Mesendoderm (in vitro differentiated cells): ENCODE results near the gene TXNDC11.

Experiments used
- DNase-seq: peaks from one replicate; pipeline ENCODE4 v3.0.0; 2013
- H2AK5ac ChIP-seq: 2 replicates; pipeline ENCODE4 v1.6.1; 2013; ENCODE audit warnings: low read length, inconsistent platforms
- H2BK120ac ChIP-seq: 2 replicates; pipeline ENCODE4 v1.6.1; 2013; ENCODE audit warnings: low read depth, mild to moderate bottlenecking, low read length, moderate library complexity, mixed read lengths
- H2BK15ac ChIP-seq: replicated peaks from 2 replicates; pipeline ENCODE4 v1.6.1; 2013; ENCODE audit warnings: low read depth, mild to moderate bottlenecking, moderate library complexity
- H2BK5ac ChIP-seq: 2 replicates; pipeline ENCODE4 v1.6.1; 2013; ENCODE audit warnings: low read length, inconsistent platforms
- H3K18ac ChIP-seq: 2 replicates; pipeline ENCODE4 v1.6.1; 2013; ENCODE audit warnings: mild to moderate bottlenecking, low read length, mixed read lengths
- H3K23ac ChIP-seq: one replicate; pipeline ENCODE4 v1.6.1; 2013; ENCODE audit warnings: low read length
- H3K27ac ChIP-seq: 2 replicates; pipeline ENCODE4 v1.5.1; 2013; ENCODE audit warnings: low read depth, mild to moderate bottlenecking, inconsistent platforms, low read length, moderate library complexity
- H3K27me3 ChIP-seq: 2 replicates; pipeline ENCODE4 v1.6.1; 2013; ENCODE audit warnings: low read length, control low read depth, mild to moderate bottlenecking, inconsistent platforms; ENCODE audit not compliant: insufficient read depth, poor library complexity
- H3K36me3 ChIP-seq: 2 replicates; pipeline ENCODE4 v1.6.1; 2013; ENCODE audit warnings: low read length, inconsistent platforms; ENCODE audit not compliant: control insufficient read depth, insufficient read depth
- H3K4ac ChIP-seq: one replicate; pipeline ENCODE4 v1.6.1; 2013; ENCODE audit warnings: low read depth, mild to moderate bottlenecking, low read length, moderate library complexity
- H3K4me1 ChIP-seq: 2 replicates; pipeline ENCODE4 v1.6.1; 2013; ENCODE audit warnings: low read depth, low read length, inconsistent platforms; ENCODE audit not compliant: control insufficient read depth
- H3K4me2 ChIP-seq: 2 replicates; pipeline ENCODE4 v1.6.1; 2013; ENCODE audit warnings: low read length
- H3K4me3 ChIP-seq: 2 replicates; pipeline ENCODE4 v1.5.1; 2013; ENCODE audit warnings: mild to moderate bottlenecking, low read length
- H3K56ac ChIP-seq: one replicate; pipeline ENCODE4 v1.6.1; 2013; ENCODE audit warnings: low read length
- H3K79me1 ChIP-seq: 2 replicates; pipeline ENCODE4 v1.6.1; 2013; ENCODE audit warnings: low read length, inconsistent platforms
- H3K79me2 ChIP-seq: 2 replicates; pipeline ENCODE4 v1.6.1; 2013; ENCODE audit warnings: mild to moderate bottlenecking, low read length; ENCODE audit not compliant: control insufficient read depth, insufficient read depth
- H3K9ac ChIP-seq: 2 replicates; pipeline ENCODE4 v1.6.1; 2013; ENCODE audit warnings: low read length, inconsistent platforms
- H4K5ac ChIP-seq: one replicate; pipeline ENCODE4 v1.6.1; 2013; ENCODE audit warnings: low read length
- H4K8ac ChIP-seq: one replicate; pipeline ENCODE4 v1.6.1; 2013; ENCODE audit warnings: low read depth, mild to moderate bottlenecking, control low read depth, low read length, moderate library complexity
- WGBS: extraction: QIAGEN DNeasy Blood & Tissue Kit; methylation state at CpG from one replicate; pipeline ENCODE4 v1.1.7; 2013; ENCODE audit warnings: low lambda C conversion rate, missing lambda C conversion rate; ENCODE audit not compliant: insufficient coverage; ENCODE audit errors: extremely low coverage; 5-methylcytosine and 5-hydroxymethylcytosine counted together

Gene TXNDC11

DNA sequence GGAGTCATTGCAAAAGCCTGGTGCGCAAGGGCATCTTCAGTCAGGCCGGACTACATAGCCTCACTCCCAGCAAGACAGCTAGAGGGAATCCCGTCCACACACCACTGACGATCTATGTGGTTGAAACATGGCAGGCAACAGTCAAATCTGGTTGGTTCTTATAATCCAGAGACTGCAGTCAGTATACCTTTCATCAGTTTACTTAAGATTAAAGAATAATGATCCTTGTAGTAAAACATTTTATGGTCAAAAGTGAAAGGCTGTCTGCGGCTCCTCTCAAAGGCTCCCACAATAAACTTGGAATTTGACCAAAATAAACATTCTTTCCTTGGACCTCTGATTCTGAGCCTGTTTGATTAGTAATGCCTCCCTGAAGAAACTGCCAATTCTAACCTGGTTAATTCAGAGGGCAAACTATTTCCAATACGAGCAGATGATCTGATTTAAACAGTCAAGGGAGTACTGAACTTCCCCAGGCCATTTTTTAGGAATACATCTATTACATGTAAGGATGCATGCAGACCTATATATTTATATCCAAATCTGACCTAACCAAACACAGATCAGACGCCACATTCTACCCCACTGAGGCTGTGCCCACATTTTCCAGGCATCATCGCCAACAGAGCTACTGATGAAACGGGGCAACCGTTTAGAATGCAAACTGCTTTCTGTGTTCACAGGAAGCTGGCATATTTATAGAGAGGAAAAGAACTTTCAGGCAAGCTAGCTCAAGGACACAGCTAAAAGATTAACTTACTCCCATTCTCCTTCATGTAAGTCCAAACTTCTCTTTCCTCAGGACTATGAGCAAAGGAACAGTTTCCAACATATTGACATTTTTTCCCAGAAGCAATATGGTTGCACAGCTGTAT, 15.3 kb upstream of the TXNDC11 start:
- Histone ChIP-seq H2AK5ac (no peak overlapping the region), H2BK15ac (no peak overlapping the region), H2BK120ac (no peak overlapping the region), H2BK5ac (no peak overlapping the region), H3K56ac (no peak overlapping the region), H3K4me1 (no peaks in the 10 kb centered on the region), H3K4me3 (no peak overlapping the region), H3K4ac (no peak overlapping the region), H3K79me2 (no peaks in the 10 kb centered on the region), H3K79me1 (no peaks in the 10 kb centered on the region), H4K8ac (no peak overlapping the region), H4K5ac (no peak overlapping the region), H3K18ac (no peak overlapping the region), H3K36me3 (peaks cover 19% of the 10 kb centered on the region), H3K4me2 (no peak overlapping the region), H3K27me3 (no peaks in the 10 kb centered on the region), H3K23ac (no peak overlapping the region), H3K27ac (no peak overlapping the region), H3K9ac (no peak overlapping the region)
- DNase-seq = no peak
- WGBS = no CpG with 5 or more reads among the region's 10 CpGs

GRCh38 chr16:11756248-11756647, 13.6 kb upstream of the TXNDC11 start:
- Histone ChIP-seq H3K79me2 (no peaks in the 10 kb centered on the region), H4K5ac (no peak overlapping the region), H2AK5ac (no peak overlapping the region), H3K27ac (no peak overlapping the region), H3K79me1 (no peaks in the 10 kb centered on the region), H3K27me3 (no peaks in the 10 kb centered on the region), H3K56ac (no peak overlapping the region), H3K4ac (no peak overlapping the region), H3K4me1 (no peaks in the 10 kb centered on the region), H3K18ac (no peak overlapping the region), H3K4me2 (no peak overlapping the region), H3K23ac (no peak overlapping the region), H4K8ac (no peak overlapping the region), H2BK120ac (no peak overlapping the region), H3K4me3 (no peak overlapping the region), H2BK5ac (no peak overlapping the region), H3K36me3 (peaks cover 22% of the 10 kb centered on the region), H2BK15ac (no peak overlapping the region), H3K9ac (no peak overlapping the region)
- DNase-seq = no peak
- WGBS = no CpG with 5 or more reads among the region's 3 CpGs

DNA sequence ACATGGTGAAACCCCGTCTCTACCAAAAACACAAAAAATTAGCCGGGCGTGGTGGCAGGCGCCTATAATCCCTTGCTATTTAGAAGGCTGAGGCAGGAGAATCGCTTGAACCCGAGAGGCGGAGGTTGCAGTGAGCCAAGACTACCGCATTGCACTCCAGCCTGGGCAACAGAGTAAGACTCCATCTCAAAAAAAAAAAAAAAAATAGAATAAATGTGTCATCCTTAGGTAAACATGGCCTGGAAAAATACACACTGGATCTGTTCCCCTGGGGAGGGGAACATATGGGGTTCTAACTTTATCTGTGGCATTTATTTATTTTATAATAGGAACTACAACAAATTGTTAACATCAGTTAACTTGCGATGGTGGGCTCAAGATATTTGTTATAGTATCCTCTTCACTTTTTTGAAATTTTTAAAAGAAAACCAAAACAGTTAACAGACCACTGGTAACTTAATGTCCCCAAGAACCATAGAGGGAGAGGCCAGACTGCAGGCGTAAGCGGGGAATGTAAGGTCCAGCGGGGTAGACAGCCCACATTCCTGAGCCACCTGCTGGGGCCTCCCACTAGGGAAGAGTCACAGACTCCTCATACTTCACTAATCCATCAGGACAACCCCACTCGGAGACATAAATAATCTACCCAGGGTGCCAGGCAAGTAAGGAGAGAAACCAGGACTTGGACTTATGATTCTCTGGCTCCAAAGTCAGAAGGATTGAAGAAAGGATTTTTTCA, 12.5 kb upstream of the TXNDC11 start:
- no peak overlapping the region for H3K23ac ChIP-seq
- H2BK5ac ChIP-seq = no peak overlapping the region
- no peaks in the 10 kb centered on the region for H3K79me1 ChIP-seq
- no peak overlapping the region for H3K56ac ChIP-seq
- no peak overlapping the region for H3K9ac ChIP-seq
- no peak overlapping the region for H4K8ac ChIP-seq
- DNase-seq = no peak
- no peak overlapping the region for H3K4me3 ChIP-seq
- WGBS = no CpG with 5 or more reads among the region's 13 CpGs
- no peak overlapping the region for H2BK15ac ChIP-seq
- H3K27me3 ChIP-seq = no peaks in the 10 kb centered on the region
- H4K5ac ChIP-seq = no peak overlapping the region
- H3K18ac ChIP-seq = no peak overlapping the region
- no peak overlapping the region for H3K27ac ChIP-seq
- H3K4ac ChIP-seq = no peak overlapping the region
- H3K36me3 ChIP-seq = peaks cover 21% of the 10 kb centered on the region
- H3K79me2 ChIP-seq = no peaks in the 10 kb centered on the region
- no peak overlapping the region for H2AK5ac ChIP-seq
- no peak overlapping the region for H2BK120ac ChIP-seq
- no peak overlapping the region for H3K4me2 ChIP-seq
- no peaks in the 10 kb centered on the region for H3K4me1 ChIP-seq

DNA sequence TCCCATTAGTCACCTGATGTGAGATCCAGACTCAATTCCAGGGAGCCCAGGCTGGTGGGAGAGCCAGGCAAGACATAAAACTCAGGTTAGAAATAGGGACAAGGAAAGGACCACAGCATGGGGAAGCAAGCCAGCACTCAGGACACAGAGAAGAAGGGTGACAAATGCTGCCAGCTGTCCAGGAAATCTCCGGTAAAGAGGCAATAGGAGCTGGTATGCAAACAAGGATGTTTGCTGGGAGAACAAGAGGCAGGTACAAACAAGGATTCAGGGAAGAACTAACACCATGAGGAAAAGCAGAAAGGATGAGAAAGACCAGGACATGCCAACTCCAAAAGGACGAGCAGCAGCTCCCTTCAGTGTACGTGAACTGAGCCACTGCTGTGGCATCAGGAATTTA, 10.2 kb upstream of the TXNDC11 start:
- Histone ChIP-seq H2BK15ac (no peak overlapping the region), H3K9ac (no peak overlapping the region), H3K27me3 (no peaks in the 10 kb centered on the region), H3K4me2 (no peak overlapping the region), H3K4ac (no peak overlapping the region), H4K8ac (no peak overlapping the region), H3K36me3 (peaks cover 18% of the 10 kb centered on the region), H2BK120ac (no peak overlapping the region), H3K27ac (no peak overlapping the region), H2AK5ac (no peak overlapping the region), H3K56ac (no peak overlapping the region), H2BK5ac (no peak overlapping the region), H3K79me2 (no peaks in the 10 kb centered on the region), H3K23ac (no peak overlapping the region), H4K5ac (no peak overlapping the region), H3K18ac (no peak overlapping the region), H3K4me1 (no peaks in the 10 kb centered on the region), H3K79me1 (no peaks in the 10 kb centered on the region), H3K4me3 (no peak overlapping the region)
- no peak for DNase-seq
- WGBS = no CpG with 5 or more reads among the region's 3 CpGs

GRCh38 chr16:11750056-11750455, 7.4 kb upstream of the TXNDC11 start:
- H3K23ac ChIP-seq = no peak overlapping the region
- no CpG with 5 or more reads among the region's 7 CpGs for WGBS
- H3K36me3 ChIP-seq = peaks cover 12% of the 10 kb centered on the region

More at GRCh38 chr16:11750056-11750455, 7.4 kb upstream of the TXNDC11 start:
- Histone ChIP-seq H3K27me3 (no peaks in the 10 kb centered on the region), H4K5ac (no peak overlapping the region), H2BK120ac (no peak overlapping the region), H3K79me2 (no peaks in the 10 kb centered on the region), H4K8ac (no peak overlapping the region), H3K4me1 (no peaks in the 10 kb centered on the region), H3K4me3 (no peak overlapping the region), H2BK5ac (no peak overlapping the region), H2BK15ac (no peak overlapping the region), H3K79me1 (no peaks in the 10 kb centered on the region), H3K56ac (no peak overlapping the region), H3K27ac (no peak overlapping the region), H3K18ac (no peak overlapping the region), H3K4ac (no peak overlapping the region), H3K9ac (no peak overlapping the region), H3K4me2 (no peak overlapping the region), H2AK5ac (no peak overlapping the region)
- DNase-seq = no peak
